IMR-90 (cell line): ENCODE measurements around the gene LENEP. TPM values are rescaled to one million over a fixed set of nuclear protein-coding genes. Genes with fewer than 3 reads are reported as not detected.

Source experiments
- ATAC-seq: fragments of 200-7000 bp; cut with Tn5 transposase; 2 replicates; pipeline ENCODE4 v1.9.1; 2020; ENCODE audit warnings: low read depth, mild to moderate bottlenecking, moderate library complexity
- BruUV-seq: library from RNA; stranded (reverse); fragments of 400-500 nt; replicated peaks from 2 replicates; lab custom pipeline; 2021; lab: Mats Ljungman, UMichigan
- CTCF ChIA-PET: fragments of 300-600 bp; formaldehyde crosslinking; extraction: SDS; loops from one replicate; lab custom pipeline; 2021; ENCODE audit warnings: antibody characterized with exemption; lab: Yijun Ruan, JAX
- POLR2A ChIA-PET: fragments of 300-600 bp; sonication (Branson Sonifier 250); formaldehyde crosslinking; loops from one replicate; lab custom pipeline; 2022; ENCODE audit warnings: antibody characterized with exemption; ENCODE audit not compliant: unreplicated experiment; lab: Charles Lee
- DNase-seq: peaks from one replicate; pipeline ENCODE4 v3.0.0; 2013
- H2AFZ ChIP-seq: replicated peaks from 2 replicates; pipeline ENCODE3; 2013; ENCODE audit warnings: low read length, mild to moderate bottlenecking; ENCODE audit not compliant: poor library complexity
- H2AK5ac ChIP-seq: 2 replicates; pipeline ENCODE4 v1.6.1; 2013; ENCODE audit warnings: low read depth, low read length, inconsistent platforms
- H2AK9ac ChIP-seq: replicated peaks from 2 replicates; pipeline ENCODE3; 2013; ENCODE audit warnings: mild to moderate bottlenecking, low read depth, low read length, moderate library complexity; ENCODE audit not compliant: poor library complexity
- H2BK120ac ChIP-seq: 2 replicates; pipeline ENCODE4 v1.6.1; 2013; ENCODE audit warnings: low read depth, low read length, inconsistent platforms
- H2BK15ac ChIP-seq: 3 replicates; pipeline ENCODE4 v1.6.1; 2013; ENCODE audit warnings: low read depth, low read length, inconsistent platforms
- H2BK20ac ChIP-seq: 2 replicates; pipeline ENCODE4 v1.6.1; 2013; ENCODE audit warnings: low read depth, mild to moderate bottlenecking, inconsistent platforms, low read length, moderate library complexity
- H2BK5ac ChIP-seq: 2 replicates; pipeline ENCODE4 v1.6.1; 2013; ENCODE audit warnings: mild to moderate bottlenecking, low read depth, low read length, inconsistent platforms; ENCODE audit not compliant: poor library complexity, severe bottlenecking
- H3K14ac ChIP-seq: replicated peaks from 2 replicates; pipeline ENCODE4 v1.6.1; 2013; ENCODE audit warnings: low read depth, low read length, inconsistent platforms
- H3K18ac ChIP-seq: 2 replicates; pipeline ENCODE4 v1.6.1; 2013; ENCODE audit warnings: low read depth, low read length, control low read depth
- H3K23ac ChIP-seq: 2 replicates; pipeline ENCODE4 v1.6.1; 2013; ENCODE audit warnings: low read depth, low read length, inconsistent platforms
- H3K27ac ChIP-seq: 2 replicates; pipeline ENCODE4 v1.5.1; 2013; ENCODE audit warnings: mild to moderate bottlenecking, control low read depth, low read length; ENCODE audit not compliant: insufficient read depth
- H3K27me3 ChIP-seq: 2 replicates; pipeline ENCODE4 v1.6.1; 2013; ENCODE audit warnings: low read length; ENCODE audit not compliant: control insufficient read depth, insufficient read depth
- H3K36me3 ChIP-seq: 2 replicates; pipeline ENCODE4 v1.6.1; 2013; ENCODE audit warnings: low read length, mixed read lengths; ENCODE audit not compliant: control insufficient read depth, insufficient read depth
- H3K4ac ChIP-seq: 2 replicates; pipeline ENCODE4 v1.6.1; 2013; ENCODE audit warnings: low read depth, low read length, inconsistent platforms
- H3K4me1 ChIP-seq: 2 replicates; pipeline ENCODE4 v1.6.1; 2013; ENCODE audit warnings: low read length, mixed read lengths; ENCODE audit not compliant: control insufficient read depth, insufficient read depth
- H3K4me2 ChIP-seq: 2 replicates; pipeline ENCODE4 v1.6.1; 2013; ENCODE audit warnings: low read depth, mild to moderate bottlenecking, control low read depth, low read length, moderate library complexity
- H3K4me3 ChIP-seq: 2 replicates; pipeline ENCODE4 v1.5.1; 2013; ENCODE audit warnings: low read depth, mild to moderate bottlenecking, control low read depth, low read length, moderate library complexity; ENCODE audit not compliant: insufficient read depth
- H3K56ac ChIP-seq: 2 replicates; pipeline ENCODE4 v1.6.1; 2013; ENCODE audit warnings: low read length, inconsistent platforms; ENCODE audit not compliant: insufficient read depth; ENCODE audit errors: extremely low read depth
- H3K79me1 ChIP-seq, 2 experiments: 2 replicates each; pipeline ENCODE4 v1.6.1; 2013; ENCODE audit warnings: low read length in 2 of 2, inconsistent platforms in 1 of 2, low read depth in 1 of 2
- H3K9ac ChIP-seq: 2 replicates; pipeline ENCODE4 v1.6.1; 2013; ENCODE audit warnings: low read depth, low read length, control low read depth
- H3K9me1 ChIP-seq: 2 replicates; pipeline ENCODE4 v1.6.1; 2013; ENCODE audit warnings: low read length, inconsistent platforms; ENCODE audit not compliant: insufficient read depth
- H3K9me3 ChIP-seq: 2 replicates; pipeline ENCODE4 v1.6.1; 2013; ENCODE audit warnings: low read length; ENCODE audit not compliant: control insufficient read depth, insufficient read depth
- H4K20me1 ChIP-seq: 2 replicates; pipeline ENCODE4 v1.6.1; 2013; ENCODE audit warnings: low read length, inconsistent platforms; ENCODE audit not compliant: insufficient read depth
- H4K5ac ChIP-seq: 2 replicates; pipeline ENCODE4 v1.6.1; 2013; ENCODE audit warnings: mild to moderate bottlenecking, low read depth, low read length, control low read depth
- H4K8ac ChIP-seq, 2 experiments: 2 replicates each; pipeline ENCODE4 v1.6.1; 2013; ENCODE audit warnings: low read depth in 2 of 2, low read length in 2 of 2, control low read depth in 1 of 2, inconsistent platforms in 1 of 2
- H4K91ac ChIP-seq: 2 replicates; pipeline ENCODE4 v1.6.1; 2013; ENCODE audit warnings: low read depth, low read length, inconsistent platforms; ENCODE audit not compliant: insufficient read depth
- CEBPB ChIP-seq: IDR thresholded peaks from 2 replicates; pipeline ENCODE4 v1.6.1; 2012; ENCODE audit warnings: low read depth, low read length, improper control_type of control experiment
- CTCF ChIP-seq: conservative IDR thresholded peaks from 2 replicates; pipeline ENCODE4 v1.5.1; 2012; ENCODE audit warnings: mild to moderate bottlenecking, low read depth, low read length, improper control_type of control experiment
- ELK1 ChIP-seq: fragments of 150-350 bp; IDR thresholded peaks from 2 replicates; pipeline ENCODE4 v1.6.1; 2016; ENCODE audit warnings: low read depth, mild to moderate bottlenecking, low read length, moderate library complexity, borderline replicate concordance
- FOS ChIP-seq: fragments of 150-350 bp; IDR thresholded peaks from 2 replicates; pipeline ENCODE4 v1.6.1; 2016; ENCODE audit warnings: low read depth, low read length
- MAFK ChIP-seq: IDR thresholded peaks from 2 replicates; pipeline ENCODE4 v1.6.1; 2012; ENCODE audit warnings: low read depth, low read length, improper control_type of control experiment
- MXI1 ChIP-seq: IDR thresholded peaks from 2 replicates; pipeline ENCODE4 v1.6.1; 2012; ENCODE audit warnings: low read depth, mild to moderate bottlenecking, low read length, moderate library complexity, borderline replicate concordance
- NFE2L2 ChIP-seq: fragments of 150-350 bp; IDR thresholded peaks from 2 replicates; pipeline ENCODE4 v1.6.1; 2016; ENCODE audit warnings: low read depth, mild to moderate bottlenecking, low read length
- POLR2A ChIP-seq: IDR thresholded peaks from 2 replicates; pipeline ENCODE4 v1.6.1; 2012; ENCODE audit warnings: mild to moderate bottlenecking, low read depth, low read length
- RAD21 ChIP-seq: IDR thresholded peaks from 2 replicates; pipeline ENCODE4 v1.6.1; 2012; ENCODE audit warnings: low read length, improper control_type of control experiment
- RCOR1 ChIP-seq: IDR thresholded peaks from 2 replicates; pipeline ENCODE4 v1.6.1; 2012; ENCODE audit warnings: mild to moderate bottlenecking, low read length, improper control_type of control experiment; ENCODE audit not compliant: insufficient replicate concordance
- RFX5 ChIP-seq: IDR thresholded peaks from 2 replicates; pipeline ENCODE4 v1.8.0; 2012; ENCODE audit warnings: low read depth, mild to moderate bottlenecking, low read length, moderate library complexity
- SMC3 ChIP-seq: fragments of 150-350 bp; IDR thresholded peaks from 2 replicates; pipeline ENCODE4 v1.6.1; 2016; ENCODE audit warnings: low read depth, mild to moderate bottlenecking, antibody characterized with exemption, low read length, moderate library complexity
- USF2 ChIP-seq: fragments of 150-350 bp; IDR thresholded peaks from 2 replicates; pipeline ENCODE4 v1.6.1; 2017; ENCODE audit warnings: mild to moderate bottlenecking, antibody characterized with exemption, low read length, low read depth
- WGBS, 2 experiments: methylation state at CpG; one replicate each; pipeline versions ENCODE4 v1.1.5 to v1.1.7; 2013; ENCODE audit warnings: missing lambda C conversion rate in 2 of 2; ENCODE audit not compliant: insufficient read length in 1 of 2; ENCODE audit errors: extremely low coverage in 2 of 2; 5-methylcytosine and 5-hydroxymethylcytosine counted together
- dilution Hi-C: fragments of 300-500 bp; cut with HindIII; formaldehyde crosslinking; loops from one replicate; pipeline ENCODE4 v1.14.3; 2018; ENCODE audit warnings: low sequenced_read_pairs; ENCODE audit not compliant: unreplicated experiment
- in situ Hi-C: fragments of 300-500 bp; cut with MboI; formaldehyde crosslinking; loops from 3 replicates; pipeline ENCODE4 v1.14.3; 2019; ENCODE audit warnings: low sequenced_read_pairs, inconsistent platforms, mixed read lengths
- intact Hi-C: fragments of 100-400 bp; cut with micrococcal nuclease; formaldehyde crosslinking; loops from 2 replicates; pipeline ENCODE4 v1.10.0; 2022
- polyA plus RNA-seq, 3 experiments: library from polyadenylated mRNA; depleted of rRNA; stranded (reverse); fragments of >200 nt; gene quantifications; 2 replicates each; pipeline ENCODE4 v1.2.3, GENCODE V29; 2012; ENCODE audit warnings: low replicate concordance in 1 of 3
- total RNA-seq: library from RNA; depleted of rRNA; stranded (reverse); fragments of >200 nt; gene quantifications from 2 replicates; pipeline ENCODE4 v1.2.3, GENCODE V29; 2012

The LENEP gene
- total and polyA plus RNA-seq, 2 of the 4 experiments (the other 2 are of a cell fraction), result not detected

- peak overlapping the region; percentile 76 for H3K23ac ChIP-seq
- H2BK15ac ChIP-seq, result peak overlapping the region; percentile 22; the same call in 1 of the 3 replicates
- dilution Hi-C loops (no loop called here), intact Hi-C loops (loop anchor here (2.0 to 5.0 kb wide), 3 partner anchors 39 to 63 kb away; partner anchors contain the start of genes ADAM15, PMVK and PYGO2), in situ Hi-C loops (no loop called here)
- H3K27me3 ChIP-seq, result no peaks in the 10 kb centered on the region
- no peaks in the 10 kb centered on the region for H3K36me3 ChIP-seq
- DNase-seq (no peak), ATAC-seq (no peak)
- POLR2A ChIA-PET, result interaction anchor here (0.6 kb wide), 1 partner anchor 274 kb away, joined by 3 read pairs; the partner anchor contains the start of gene CLK2
- H2AK5ac ChIP-seq, result peak overlapping the region; percentile 90
- H2BK5ac ChIP-seq, result peak overlapping the region; percentile 85
- peak overlapping the region; percentile 94 for H3K9ac ChIP-seq
- H3K4ac ChIP-seq, result peak overlapping the region; percentile 85
- peak overlapping the region; percentile 15 for H3K14ac ChIP-seq
- BruUV-seq, result no TSS peak
- peak overlapping the region; percentile 75 for H3K4me3 ChIP-seq
- H4K20me1 ChIP-seq, result no peaks in the 10 kb centered on the region
- CTCF ChIA-PET, result interaction anchor here (0.9 to 2.1 kb wide), 10 partner anchors 18 to 519 kb away, joined by 3 to 11 read pairs (median 4); partner anchors contain the start of genes PBXIP1, PYGO2 and SHC1
- peak overlapping the region; percentile 91 for H3K27ac ChIP-seq
- peak overlapping the region; percentile 100 for H3K4me2 ChIP-seq
- H3K9me3 ChIP-seq, result no peaks in the 10 kb centered on the region
- peaks cover 14 to 39% of the 10 kb centered on the region in 2 experiments for H3K79me1 ChIP-seq
- peaks cover 15% of the 10 kb centered on the region for H3K4me1 ChIP-seq
- peak overlapping the region; percentile 11; the same call in 1 of the 2 replicates for H2BK20ac ChIP-seq
- H2BK120ac ChIP-seq, result peak overlapping the region; percentile 78; the same call in 1 of the 2 replicates
- H2AFZ ChIP-seq, result peak overlapping the region; percentile 78
- peak overlapping the region; percentile 98 for H2AK9ac ChIP-seq
- peak overlapping the region; percentile 12 to 90 for H4K8ac ChIP-seq
- no peak for TF ChIP-seq NFE2L2
- TF ChIP-seq SMC3, result no peak
- TF ChIP-seq USF2, result no peak
- no peak for TF ChIP-seq CTCF
- TF ChIP-seq MAFK, result no peak
- no peak for TF ChIP-seq CEBPB
- TF ChIP-seq RFX5, result no peak
- no peak for TF ChIP-seq POLR2A
- TF ChIP-seq MXI1, result no peak
- TF ChIP-seq ELK1, result no peak
- TF ChIP-seq RCOR1, result no peak
- no peak for TF ChIP-seq RAD21
- TF ChIP-seq FOS, result no peak
- H4K5ac ChIP-seq, result peak overlapping the region; percentile 90
- H4K91ac ChIP-seq, result peak overlapping the region; percentile 69
- 5% methylated on average over 10 of the region's 50 CpGs; no CpG with 5 or more reads in 1 of the 2 experiments for WGBS, 2 experiments
- peak overlapping the region; percentile 95 for H3K18ac ChIP-seq
- peaks cover 7% of the 10 kb centered on the region for H3K9me1 ChIP-seq
- H3K56ac ChIP-seq, result no peak overlapping the region; the same call in 1 of the 2 replicates
These were observed 6.4 kb downstream of the LENEP start for GRCh38 chr1:154999571-155000410.
